Erythroblast (primary cell): Measurements from ENCODE around the gene PARVA.

Experiments used
- GATA1 ChIP-seq: IDR thresholded peaks from 2 replicates; pipeline ENCODE4 v1.6.1; 2011; ENCODE audit warnings: low read depth, mild to moderate bottlenecking, control low read depth, low read length, moderate library complexity
- POLR2A ChIP-seq: IDR thresholded peaks from 2 replicates; pipeline ENCODE4 v1.6.1; 2011; ENCODE audit warnings: mild to moderate bottlenecking, low read length

DNA sequence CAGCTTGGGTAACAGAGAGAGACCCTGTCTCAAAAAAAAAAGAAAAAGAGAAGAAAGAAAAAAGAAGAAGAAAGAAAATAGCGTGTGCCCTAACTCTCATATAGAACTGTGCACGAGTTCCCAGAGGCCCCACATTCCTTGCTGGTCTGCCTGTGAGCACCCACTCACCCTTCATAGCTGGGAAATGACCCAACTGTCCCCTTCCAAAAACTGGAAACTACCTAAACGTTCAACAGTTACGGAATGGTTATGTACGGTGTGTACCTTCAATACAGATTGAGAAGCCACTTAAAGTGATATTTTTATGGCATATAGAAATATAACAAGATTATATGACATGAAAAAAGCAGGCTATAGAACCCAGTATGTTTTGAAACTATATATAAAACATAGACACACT is 82.0 kb downstream of the PARVA start:
- no peak for TF ChIP-seq POLR2A
- TF ChIP-seq GATA1: no peak
